Epidermal melanocyte (primary cell): Measurements from ENCODE around the gene KCTD14.
A peak's percentile ranks its signal among the peaks of the same experiment; 100 is the strongest.
"Not testable (repeated sequence)": the region's sequence is repeated elsewhere in the genome, so short reads cannot be mapped to it uniquely, and the experiment has no call there.

Experiments used
- DNase-seq: peaks from one replicate; pipeline ENCODE4 v3.0.0; 2011; ENCODE audit warnings: low spot score; ENCODE audit not compliant: insufficient read length

KCTD14 gene

GRCh38 chr11:78046486-78046854, 23.4 kb upstream of the KCTD14 start:
- no peak for DNase-seq

- peak; percentile 60 for DNase-seq
Measured at GRCh38 chr11:78045851-78046485, 22.9 kb upstream of the KCTD14 start.

GRCh38 chr11:78044706-78045105, 21.6 kb upstream of the KCTD14 start:
- no peak for DNase-seq

GRCh38 chr11:78041843-78042440, 18.9 kb upstream of the KCTD14 start:
- DNase-seq, result no peak

GRCh38 chr11:78041380-78041719, 18.3 kb upstream of the KCTD14 start:
- not testable (repeated sequence) for DNase-seq

- no peak for DNase-seq
Measured at GRCh38 chr11:78040691-78041379, 17.8 kb upstream of the KCTD14 start.

GRCh38 chr11:78039919-78040671, 17.0 kb upstream of the KCTD14 start:
- peak; percentile 74 for DNase-seq

GRCh38 chr11:78039391-78039918, 16.4 kb upstream of the KCTD14 start:
- no peak for DNase-seq

GRCh38 chr11:78038697-78039313, 15.7 kb upstream of the KCTD14 start:
- DNase-seq, result no peak

- no peak for DNase-seq
Measured at GRCh38 chr11:78037825-78038620, 14.9 kb upstream of the KCTD14 start.

- no peak for DNase-seq
Measured at GRCh38 chr11:78037056-78037455, 14.0 kb upstream of the KCTD14 start.

- no peak for DNase-seq
Measured at GRCh38 chr11:78036313-78036712, 13.2 kb upstream of the KCTD14 start.

GRCh38 chr11:78034623-78035022, 11.5 kb upstream of the KCTD14 start:
- DNase-seq, result no peak

GRCh38 chr11:78033040-78033439, 10.0 kb upstream of the KCTD14 start:
- no peak for DNase-seq

- no peak for DNase-seq
Measured at GRCh38 chr11:78032090-78032489, 9.0 kb upstream of the KCTD14 start.

GRCh38 chr11:78031629-78032028, 8.6 kb upstream of the KCTD14 start:
- no peak for DNase-seq

GRCh38 chr11:78030429-78031325, 7.6 kb upstream of the KCTD14 start:
- DNase-seq, result peak; percentile 80

- not testable (repeated sequence) for DNase-seq
Measured at GRCh38 chr11:78028423-78028822, 5.3 kb upstream of the KCTD14 start.

- DNase-seq, result no peak
Measured at GRCh38 chr11:78027759-78028158, 4.7 kb upstream of the KCTD14 start.

- DNase-seq, result no peak
Measured at GRCh38 chr11:78025378-78025777, 2.3 kb upstream of the KCTD14 start.
